Stimulated activated memory B cell treated with anti-CD40 and anti-IgM and Interleukin-4, amounts not matched to agents 10 μg/mL and 1 μg/mL and 100 μg/mL, for 72 hours (primary cell): ENCODE results near the gene TFAP2A.

Experiments used
- ATAC-seq: fragments of 150-1000 bp; cut with Tn5 transposase; 2 replicates; pipeline ENCODE4 v1.10.0; 2021
- H3K27ac Mint-ChIP-seq: one replicate; pipeline ENCODE4 v1.8.0; 2022; ENCODE audit warnings: mild to moderate bottlenecking, mixed read lengths
- H3K27me3 Mint-ChIP-seq: one replicate; pipeline ENCODE4 v1.8.0; 2022; ENCODE audit warnings: mixed read lengths
- H3K36me3 Mint-ChIP-seq: one replicate; pipeline ENCODE4 v1.8.0; 2022; ENCODE audit warnings: mixed read lengths
- H3K4me1 Mint-ChIP-seq: one replicate; pipeline ENCODE4 v1.8.0; 2022; ENCODE audit warnings: mixed read lengths
- H3K4me3 Mint-ChIP-seq: one replicate; pipeline ENCODE4 v1.8.0; 2022; ENCODE audit warnings: mild to moderate bottlenecking, moderate library complexity, mixed read lengths
- H3K9me3 Mint-ChIP-seq: one replicate; pipeline ENCODE4 v1.8.0; 2022; ENCODE audit warnings: mixed read lengths

TFAP2A gene

DNA sequence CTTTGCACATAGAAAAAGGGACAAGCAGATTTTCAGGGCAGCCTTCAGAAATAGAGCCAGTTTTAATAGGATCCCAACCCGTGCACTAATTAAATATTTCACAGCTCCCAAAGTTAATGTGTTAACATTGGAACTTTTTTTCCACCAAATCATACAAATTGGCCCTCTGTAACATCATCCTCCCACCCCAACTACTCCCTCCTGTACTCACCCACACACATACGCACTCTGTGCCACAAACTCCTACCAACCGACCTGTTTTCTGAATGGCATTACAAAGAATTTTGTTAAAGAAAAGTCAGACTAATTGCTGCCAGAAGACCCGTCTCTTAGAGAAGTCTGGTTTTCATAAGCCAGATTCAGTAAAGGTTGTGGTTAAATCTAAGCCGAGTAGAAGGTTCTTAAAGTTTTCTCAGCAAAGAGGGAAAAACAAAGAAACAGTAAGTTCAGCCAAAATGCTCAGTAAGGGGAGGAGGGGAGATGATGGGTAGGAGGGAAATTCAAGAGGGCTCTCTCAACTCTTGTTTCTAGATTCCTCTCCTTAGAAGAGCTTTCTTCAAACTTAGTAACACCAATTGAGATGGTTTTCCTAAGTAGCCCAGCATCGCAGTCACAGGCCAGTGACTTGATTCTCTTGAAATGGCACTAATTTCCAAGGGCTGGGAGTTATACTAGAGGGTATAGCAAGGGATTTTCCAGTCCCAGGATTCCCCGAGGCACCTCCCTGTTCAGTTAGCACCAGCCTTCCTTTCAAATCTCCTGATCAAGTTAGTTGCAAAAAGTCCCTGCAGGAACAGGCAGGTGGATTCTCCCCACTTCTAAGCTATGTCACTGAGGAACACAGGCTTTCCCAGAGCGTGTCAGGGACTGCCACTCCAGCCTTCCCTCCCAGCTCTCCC lies 27.9 kb downstream of the TFAP2A start:
- no peak for ATAC-seq
- Mint-ChIP-seq H3K4me3 (no peak overlapping the region), H3K4me1 (peaks cover 13% of the 10 kb centered on the region), H3K27me3 (peaks cover 100% of the 10 kb centered on the region), H3K36me3 (peaks cover 8% of the 10 kb centered on the region), H3K27ac (no peak overlapping the region), H3K9me3 (peaks cover 16% of the 10 kb centered on the region)

- H3K27me3 Mint-ChIP-seq: peaks cover 100% of the 10 kb centered on the region
- no peak overlapping the region for H3K4me3 Mint-ChIP-seq
- H3K9me3 Mint-ChIP-seq: peaks cover 16% of the 10 kb centered on the region
- ATAC-seq: no peak
- H3K36me3 Mint-ChIP-seq: peaks cover 8% of the 10 kb centered on the region
- H3K27ac Mint-ChIP-seq: no peak overlapping the region
- H3K4me1 Mint-ChIP-seq: peaks cover 13% of the 10 kb centered on the region
Measured at GRCh38 chr6:10386220-10386619, 28.7 kb downstream of the TFAP2A start.

GRCh38 chr6:10385524-10386132 lies 29.2 kb downstream of the TFAP2A start:
- Mint-ChIP-seq H3K9me3 (peaks cover 16% of the 10 kb centered on the region), H3K4me1 (peaks cover 13% of the 10 kb centered on the region), H3K27ac (no peak overlapping the region), H3K36me3 (peaks cover 8% of the 10 kb centered on the region), H3K4me3 (no peak overlapping the region), H3K27me3 (peaks cover 100% of the 10 kb centered on the region)
- no peak for ATAC-seq

DNA sequence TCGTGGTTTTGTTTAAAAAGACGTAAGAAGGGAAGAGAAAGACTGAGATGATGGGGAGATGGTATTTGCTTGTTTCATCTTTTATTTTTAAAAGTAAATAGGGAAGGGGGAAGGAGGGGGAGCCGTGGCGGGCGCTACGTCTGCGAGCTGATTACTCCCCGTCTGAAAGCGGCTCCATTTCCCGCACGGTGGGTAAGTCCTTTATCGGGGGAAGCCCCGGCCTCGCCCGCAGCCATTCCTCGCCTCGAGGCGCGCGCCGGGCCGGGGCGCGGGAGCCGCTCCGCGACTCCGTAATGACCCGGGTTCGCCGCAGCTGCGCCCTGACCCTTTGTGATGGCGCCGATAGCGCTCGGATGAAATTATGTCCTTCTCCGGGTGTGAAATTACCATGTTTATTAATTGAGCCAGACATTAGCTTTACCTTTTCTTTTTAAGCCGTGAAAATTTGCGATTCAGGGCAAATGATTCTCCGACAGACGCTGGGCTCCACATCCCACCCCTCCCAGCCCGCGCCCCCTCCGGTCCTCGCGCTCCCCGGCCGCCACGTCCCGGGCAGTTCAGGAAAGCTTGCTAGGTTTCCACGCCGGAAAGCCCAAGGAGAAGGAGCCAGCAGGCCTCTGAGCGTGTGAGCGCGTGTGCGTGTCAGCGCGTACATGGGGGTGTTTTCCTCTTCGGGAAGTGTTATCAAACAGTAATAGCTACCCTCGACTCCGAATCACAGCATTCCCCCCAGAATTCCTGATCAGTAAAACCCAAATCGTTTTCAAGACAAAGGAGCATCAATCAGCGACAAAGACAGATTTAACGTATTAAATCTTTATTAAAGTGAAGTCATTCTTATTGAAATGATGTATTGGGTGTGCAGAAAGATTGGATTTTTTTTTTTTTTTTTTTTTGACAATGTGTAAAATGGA lies 30.0 kb downstream of the TFAP2A start:
- peaks cover 99% of the 10 kb centered on the region for H3K27me3 Mint-ChIP-seq
- no peak overlapping the region for H3K4me3 Mint-ChIP-seq
- H3K9me3 Mint-ChIP-seq: peaks cover 11% of the 10 kb centered on the region
- peaks cover 10% of the 10 kb centered on the region for H3K4me1 Mint-ChIP-seq
- H3K36me3 Mint-ChIP-seq: peaks cover 3% of the 10 kb centered on the region
- no peak overlapping the region for H3K27ac Mint-ChIP-seq
- ATAC-seq: no peak

- peaks cover 7% of the 10 kb centered on the region for H3K4me1 Mint-ChIP-seq
- no peaks in the 10 kb centered on the region for H3K36me3 Mint-ChIP-seq
- H3K27ac Mint-ChIP-seq: no peak overlapping the region
- no peak for ATAC-seq
- H3K9me3 Mint-ChIP-seq: peaks cover 8% of the 10 kb centered on the region
- H3K27me3 Mint-ChIP-seq: peaks cover 92% of the 10 kb centered on the region
- no peak overlapping the region for H3K4me3 Mint-ChIP-seq
Measured at GRCh38 chr6:10384091-10384609, 30.7 kb downstream of the TFAP2A start.

DNA sequence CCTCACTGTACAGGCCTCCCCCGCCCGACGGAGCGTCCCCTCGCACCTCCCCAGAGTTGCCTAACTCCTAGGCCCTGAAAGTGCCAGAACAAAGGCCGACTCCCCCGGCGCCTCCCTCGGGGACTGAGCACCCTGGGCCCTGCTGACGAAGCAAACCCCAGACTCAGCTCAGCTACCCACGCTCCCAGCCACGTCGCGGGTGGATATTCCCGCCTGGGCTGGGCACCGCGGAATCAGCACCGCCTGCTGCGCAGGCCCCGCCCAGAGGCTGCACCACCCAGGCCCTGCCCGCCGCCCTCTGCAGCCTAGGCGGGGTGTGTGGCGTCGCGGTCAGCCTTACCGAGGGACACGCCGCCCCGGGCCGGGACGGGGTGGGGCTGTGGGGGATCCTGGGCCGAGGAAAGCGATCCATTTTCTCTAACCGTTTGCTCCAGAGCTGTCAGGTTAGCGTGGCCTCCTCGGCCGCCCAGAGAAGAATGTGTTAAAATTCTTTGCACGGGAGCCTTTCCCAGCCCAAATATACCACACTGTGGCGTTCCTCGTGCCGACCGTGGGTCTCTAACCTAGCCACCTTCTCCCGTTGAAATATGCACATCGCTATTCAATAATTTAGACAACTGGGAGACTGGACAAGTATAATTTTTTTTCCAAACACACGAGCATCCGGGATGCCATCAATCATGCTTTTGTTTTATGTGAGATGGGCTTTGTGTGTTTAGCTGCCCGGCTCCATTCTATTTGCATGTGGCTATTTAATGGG lies 31.4 kb downstream of the TFAP2A start:
- Mint-ChIP-seq H3K36me3 (no peaks in the 10 kb centered on the region), H3K27ac (no peak overlapping the region), H3K4me1 (peaks cover 7% of the 10 kb centered on the region), H3K4me3 (no peak overlapping the region), H3K9me3 (peaks cover 8% of the 10 kb centered on the region), H3K27me3 (peaks cover 88% of the 10 kb centered on the region)
- no peak for ATAC-seq

DNA sequence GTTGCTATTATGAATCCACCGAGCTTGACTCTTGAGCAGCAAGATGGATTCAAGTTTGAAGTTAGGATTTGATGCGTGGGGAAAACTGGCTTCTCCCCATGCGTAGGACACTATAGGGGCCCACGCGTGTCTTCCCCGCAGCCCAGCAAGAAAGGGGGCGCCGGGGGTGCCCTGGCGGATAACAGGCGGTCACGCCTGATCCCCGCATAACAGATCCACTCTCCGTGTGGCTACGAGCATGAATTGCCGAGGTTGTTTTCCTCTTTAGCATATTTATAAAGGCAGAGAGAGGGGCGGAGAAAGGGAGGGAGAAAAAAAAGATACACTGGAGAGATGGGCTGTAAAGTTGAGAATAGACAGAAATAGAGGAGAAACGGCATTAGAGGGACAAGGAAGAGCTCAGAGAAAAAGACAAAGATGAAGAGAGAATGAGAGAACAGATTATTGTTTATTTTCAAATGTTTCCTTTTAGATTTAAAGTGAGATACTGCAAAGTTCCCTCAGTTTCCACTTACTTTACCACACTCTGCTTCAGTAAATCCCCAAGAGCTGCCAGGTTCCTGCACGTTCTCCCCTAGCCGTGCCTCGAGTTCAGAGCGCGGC lies 32.0 kb downstream of the TFAP2A start:
- H3K27me3 Mint-ChIP-seq: peaks cover 88% of the 10 kb centered on the region
- no peaks in the 10 kb centered on the region for H3K36me3 Mint-ChIP-seq
- H3K4me3 Mint-ChIP-seq: no peak overlapping the region
- no peak overlapping the region for H3K27ac Mint-ChIP-seq
- H3K4me1 Mint-ChIP-seq: peaks cover 7% of the 10 kb centered on the region
- H3K9me3 Mint-ChIP-seq: peaks cover 8% of the 10 kb centered on the region
- ATAC-seq: no peak

DNA sequence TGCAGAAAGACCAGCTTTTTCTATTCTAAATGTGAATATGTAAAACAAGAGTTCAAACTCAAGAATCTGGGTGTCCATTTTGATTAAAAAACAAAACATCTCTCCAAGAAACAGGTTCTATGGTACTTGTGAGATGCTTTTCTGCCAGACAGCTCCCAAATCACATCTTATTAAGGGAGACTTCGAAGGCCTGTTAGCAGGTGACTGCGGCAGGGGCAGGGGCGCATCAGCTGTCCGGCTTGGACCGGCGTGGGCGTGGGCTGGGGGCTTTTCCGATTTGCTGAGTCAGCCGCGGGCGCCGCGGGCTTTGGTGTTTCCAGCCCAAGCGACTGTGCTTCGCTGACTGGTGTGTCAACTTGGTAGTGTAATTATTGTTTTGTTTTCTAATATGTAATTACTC lies 32.6 kb downstream of the TFAP2A start:
- Mint-ChIP-seq H3K4me3 (no peak overlapping the region), H3K4me1 (peaks cover 7% of the 10 kb centered on the region), H3K27ac (no peak overlapping the region), H3K9me3 (peaks cover 8% of the 10 kb centered on the region), H3K36me3 (no peaks in the 10 kb centered on the region), H3K27me3 (peaks cover 88% of the 10 kb centered on the region)
- no peak for ATAC-seq

- ATAC-seq: no peak
- no peak overlapping the region for H3K4me3 Mint-ChIP-seq
- no peaks in the 10 kb centered on the region for H3K36me3 Mint-ChIP-seq
- peaks cover 7% of the 10 kb centered on the region for H3K4me1 Mint-ChIP-seq
- H3K27me3 Mint-ChIP-seq: peaks cover 88% of the 10 kb centered on the region
- H3K27ac Mint-ChIP-seq: no peak overlapping the region
- peaks cover 8% of the 10 kb centered on the region for H3K9me3 Mint-ChIP-seq
Measured at GRCh38 chr6:10381830-10382208, 33.1 kb downstream of the TFAP2A start.

DNA sequence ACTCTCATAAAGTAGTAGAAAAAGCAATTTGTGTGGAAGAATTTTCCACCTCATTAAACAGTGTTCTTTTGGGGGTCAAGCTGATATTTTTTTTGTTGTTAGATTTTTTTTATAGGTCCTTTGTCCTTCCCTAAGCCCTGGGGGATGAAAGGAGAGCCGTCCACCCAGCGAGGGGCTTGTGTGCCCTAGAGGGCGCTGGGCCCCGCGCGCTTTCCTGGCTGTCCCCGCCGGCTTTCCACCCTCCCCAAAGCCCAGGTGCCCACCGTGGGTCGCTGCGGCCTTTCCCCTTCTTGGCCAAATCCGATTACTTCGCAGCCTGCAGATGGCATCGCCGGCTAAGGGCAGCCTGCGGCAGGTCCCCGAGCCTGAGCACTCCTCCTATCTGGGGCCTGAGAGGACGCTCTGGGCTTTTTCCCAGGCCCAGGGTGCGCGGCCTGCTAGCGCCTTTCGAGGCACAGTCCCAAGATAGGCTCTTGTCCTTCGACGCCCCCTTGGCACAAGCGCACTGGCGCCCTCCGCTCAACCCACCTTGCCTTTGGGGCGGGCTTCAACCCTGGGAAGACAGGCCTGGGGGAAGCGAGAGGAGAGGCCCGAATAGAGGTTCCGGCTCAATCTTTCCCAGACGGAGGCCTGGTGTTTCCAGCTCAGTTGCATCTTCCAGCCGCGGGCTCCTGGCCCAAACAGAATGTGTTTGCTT lies 33.6 kb downstream of the TFAP2A start:
- Mint-ChIP-seq H3K27me3 (peaks cover 84% of the 10 kb centered on the region), H3K4me3 (no peak overlapping the region), H3K9me3 (peaks cover 8% of the 10 kb centered on the region), H3K36me3 (no peaks in the 10 kb centered on the region), H3K4me1 (peaks cover 7% of the 10 kb centered on the region), H3K27ac (no peak overlapping the region)
- no peak for ATAC-seq

DNA sequence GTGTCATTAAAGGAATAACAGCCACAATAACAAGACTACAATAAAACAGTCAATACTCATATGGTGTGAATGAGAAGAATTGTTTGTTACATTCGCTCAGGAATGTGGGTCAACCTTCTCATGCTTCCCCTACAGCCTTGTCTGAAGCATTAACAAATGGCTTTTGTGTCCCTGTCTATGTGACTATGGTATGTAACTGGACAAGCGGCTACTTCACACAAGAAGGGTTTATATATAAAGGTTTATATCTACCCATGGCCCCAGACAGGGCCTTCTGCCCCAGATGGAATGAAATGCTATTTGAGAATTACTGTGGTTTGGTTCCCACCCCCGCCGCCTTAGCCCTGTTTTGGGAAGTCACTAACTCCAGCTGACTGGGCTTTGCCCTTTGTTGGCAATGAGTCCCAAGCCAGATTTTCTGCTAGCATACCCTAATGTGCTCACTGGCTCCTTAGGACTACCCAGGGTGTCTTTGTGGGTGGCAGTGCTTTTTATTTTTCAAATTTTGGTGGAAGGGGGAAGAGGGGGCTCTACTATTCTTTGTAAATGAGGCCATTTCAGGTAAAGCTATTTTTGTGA lies 39.4 kb downstream of the TFAP2A start:
- Mint-ChIP-seq H3K27ac (no peak overlapping the region), H3K9me3 (no peaks in the 10 kb centered on the region)
- ATAC-seq: no peak

DNA sequence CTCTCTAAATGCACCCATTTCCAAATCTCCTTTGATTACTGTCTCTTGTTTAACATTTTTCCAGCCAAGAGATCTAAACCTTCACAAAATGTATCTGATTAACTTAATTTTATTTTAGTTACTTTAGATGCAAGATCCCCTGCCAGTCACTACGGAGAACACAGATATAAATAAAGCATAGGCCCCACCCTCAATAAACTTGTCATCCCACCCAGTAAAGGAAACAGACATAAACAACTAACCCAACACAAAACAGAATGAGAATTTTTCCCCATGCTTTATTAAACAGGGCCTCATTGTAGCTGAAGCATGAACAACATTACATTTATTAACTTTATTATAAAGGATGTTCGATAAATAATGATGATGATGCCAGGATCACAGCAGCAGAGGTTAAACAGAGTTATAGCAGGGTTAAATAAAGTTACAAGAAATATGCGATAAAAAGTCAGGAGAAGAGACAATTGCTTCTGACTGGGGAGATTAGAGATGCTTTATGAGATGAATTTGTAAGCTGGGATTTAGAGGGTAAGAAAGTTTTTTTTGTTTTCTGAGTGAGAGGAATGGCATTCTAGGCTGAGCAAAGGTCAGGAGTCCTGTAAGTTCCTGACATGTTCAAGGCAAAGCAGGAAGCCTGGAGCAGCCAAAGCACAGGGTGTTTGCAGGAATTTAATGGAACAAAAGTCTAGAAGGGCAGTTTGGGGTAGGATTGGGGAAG lies 41.1 kb downstream of the TFAP2A start:
- H3K27me3 Mint-ChIP-seq: peaks cover 30% of the 10 kb centered on the region
- no peak overlapping the region for H3K4me3 Mint-ChIP-seq
- no peaks in the 10 kb centered on the region for H3K9me3 Mint-ChIP-seq
- no peaks in the 10 kb centered on the region for H3K36me3 Mint-ChIP-seq
- ATAC-seq: no peak
- H3K4me1 Mint-ChIP-seq: no peaks in the 10 kb centered on the region
- no peak overlapping the region for H3K27ac Mint-ChIP-seq

More for the DNA sequence above, 39.4 kb downstream of the TFAP2A start:
- Mint-ChIP-seq H3K4me1 (no peaks in the 10 kb centered on the region), H3K4me3 (no peak overlapping the region), H3K36me3 (no peaks in the 10 kb centered on the region), H3K27me3 (peaks cover 35% of the 10 kb centered on the region)

DNA sequence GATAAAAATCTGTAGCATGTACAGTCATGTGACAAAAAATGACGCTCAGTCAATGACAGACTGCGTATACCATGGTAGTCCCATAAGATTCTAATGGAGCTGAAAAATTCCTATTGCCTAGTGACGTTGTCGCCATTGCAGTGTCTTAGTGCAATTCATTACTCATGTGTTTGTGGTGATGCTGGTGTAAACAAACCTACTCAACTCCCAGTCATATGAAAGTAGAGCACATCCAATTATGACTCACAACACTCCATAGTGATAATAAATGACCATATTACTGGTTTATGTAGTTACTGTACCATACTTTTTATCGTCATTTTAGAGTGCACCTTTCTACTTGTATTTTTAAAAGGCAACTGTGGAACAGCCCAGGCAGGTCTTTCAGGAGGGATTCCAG lies 45.0 kb downstream of the TFAP2A start:
- Mint-ChIP-seq H3K27ac (no peak overlapping the region), H3K36me3 (no peaks in the 10 kb centered on the region)

More for the DNA sequence above, 45.0 kb downstream of the TFAP2A start:
- Mint-ChIP-seq H3K4me1 (no peaks in the 10 kb centered on the region), H3K9me3 (no peaks in the 10 kb centered on the region), H3K27me3 (no peaks in the 10 kb centered on the region), H3K4me3 (no peak overlapping the region)
- no peak for ATAC-seq
